A673 (cell line): ENCODE measurements around the gene QDPR. TPM values are rescaled to one million over a fixed set of nuclear protein-coding genes. Genes with fewer than 3 reads are reported as not detected.

ENCODE experiments used
- BruUV-seq: library from RNA; stranded (reverse); fragments of 400-500 nt; replicated peaks from 2 replicates; lab custom pipeline; 2021; lab: Mats Ljungman, UMichigan
- CTCF ChIA-PET: fragments of 300-600 bp; sonication (Branson Sonifier 250); formaldehyde crosslinking; loops from one replicate; lab custom pipeline; 2022; ENCODE audit warnings: antibody characterized with exemption; lab: Charles Lee
- POLR2A ChIA-PET: fragments of 300-600 bp; sonication (Branson Sonifier 250); formaldehyde crosslinking; loops from one replicate; lab custom pipeline; 2022; ENCODE audit warnings: antibody characterized with exemption; ENCODE audit not compliant: low non-redundant PET; lab: Charles Lee
- DNase-seq: peaks from one replicate; pipeline ENCODE4 v3.0.0-alpha.2; 2015; ENCODE audit warnings: low spot score
- H3K27ac ChIP-seq: fragments of 200-600 bp; sonication (generic); 2 replicates; pipeline ENCODE4 v1.5.1; 2016; ENCODE audit warnings: mixed run types, low read depth, mild to moderate bottlenecking, mixed read lengths, antibody characterized with exemption, low read length; ENCODE audit not compliant: poor library complexity, severe bottlenecking
- H3K27me3 ChIP-seq: fragments of 200-600 bp; sonication (generic); replicated peaks from 2 replicates; pipeline ENCODE4 v1.6.1; 2017; ENCODE audit warnings: mixed run types, low read depth, mild to moderate bottlenecking, mixed read lengths, antibody characterized with exemption, low read length; ENCODE audit not compliant: insufficient read depth, poor library complexity
- H3K36me3 ChIP-seq: fragments of 200-600 bp; sonication (generic); 2 replicates; pipeline ENCODE4 v1.6.1; 2016; ENCODE audit warnings: mixed run types, mild to moderate bottlenecking, mixed read lengths, antibody characterized with exemption, low read length; ENCODE audit not compliant: insufficient read depth, poor library complexity, severe bottlenecking
- H3K4me1 ChIP-seq: fragments of 200-600 bp; sonication (generic); 2 replicates; pipeline ENCODE4 v1.6.1; 2017; ENCODE audit warnings: mixed run types, mild to moderate bottlenecking, mixed read lengths, antibody characterized with exemption, low read length; ENCODE audit not compliant: insufficient read depth, poor library complexity, severe bottlenecking
- H3K4me3 ChIP-seq: fragments of 200-600 bp; sonication (generic); 2 replicates; pipeline ENCODE4 v1.5.1; 2016; ENCODE audit warnings: low read depth, mixed run types, mild to moderate bottlenecking, mixed read lengths, low read length; ENCODE audit not compliant: poor library complexity, severe bottlenecking
- H3K9me3 ChIP-seq: fragments of 200-600 bp; sonication (generic); 2 replicates; pipeline ENCODE4 v1.6.1; 2016; ENCODE audit warnings: mixed run types, low read depth, mild to moderate bottlenecking, mixed read lengths, antibody characterized with exemption, low read length; ENCODE audit not compliant: poor library complexity, severe bottlenecking
- CTCF ChIP-seq: fragments of 300-800, 200-600 bp; sonication (generic); conservative IDR thresholded peaks from 2 replicates; pipeline ENCODE4 v1.5.1; 2017; ENCODE audit warnings: low read depth, mild to moderate bottlenecking, antibody characterized with exemption, low read length, moderate library complexity, mixed read lengths
- EZH2 ChIP-seq: fragments of 200-600 bp; sonication (generic); IDR thresholded peaks from 2 replicates; pipeline ENCODE4 v1.6.1; 2017; ENCODE audit warnings: borderline replicate concordance, low read depth, mild to moderate bottlenecking, mixed read lengths, antibody characterized with exemption, low read length; ENCODE audit not compliant: poor library complexity, severe bottlenecking
- intact Hi-C: fragments of 100-400 bp; cut with micrococcal nuclease; formaldehyde crosslinking; loops from one replicate; pipeline ENCODE4 v1.10.0; 2022; ENCODE audit not compliant: unreplicated experiment
- total RNA-seq: library from RNA; stranded (reverse); gene quantifications from 2 replicates; pipeline ENCODE4 v1.2.3, GENCODE V29; 2021

The QDPR gene
- total RNA-seq, 1 experiment from 2014 or later, result 14.7 TPM

DNA sequence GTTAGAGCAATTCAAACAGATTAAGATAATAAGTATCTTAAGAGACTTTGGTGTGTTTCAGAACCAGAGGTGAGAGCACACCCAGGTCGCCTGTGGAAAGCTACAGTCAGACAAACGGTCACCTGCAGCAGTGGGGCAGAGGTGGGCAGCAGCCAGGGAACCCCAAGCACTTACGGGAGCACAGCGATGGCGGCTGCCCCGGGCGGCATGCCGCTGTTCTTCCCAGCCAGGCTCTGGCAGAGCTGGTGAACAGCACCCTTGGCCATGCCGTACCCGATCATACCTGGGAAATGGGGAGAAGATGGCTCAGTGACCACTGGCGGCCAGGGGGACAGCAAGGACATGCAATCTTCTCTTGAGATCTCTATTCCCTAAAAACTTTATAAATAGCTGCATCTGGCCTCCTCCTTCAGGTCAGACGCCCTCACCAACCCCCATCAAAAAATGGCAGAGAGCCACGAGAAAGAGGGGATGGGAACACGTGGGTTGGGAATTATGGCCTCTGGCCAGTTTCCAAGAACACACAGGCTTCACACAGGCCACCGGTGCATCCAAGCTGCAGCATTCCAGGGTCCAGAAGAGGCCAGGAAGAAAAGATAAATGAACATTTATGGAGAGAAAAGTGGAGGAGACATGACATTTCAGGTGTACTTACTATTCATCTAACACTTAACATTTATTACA is 19.7 kb downstream of the QDPR start:
- CTCF ChIA-PET, result no interaction called here

GRCh38 chr4:17491196-17491595 is 20.7 kb downstream of the QDPR start:
- BruUV-seq, result no TSS peak
- ChIA-PET CTCF (no interaction called here), POLR2A (no interaction called here)
- H3K4me3 ChIP-seq, result no peak overlapping the region
- intact Hi-C loops, result no loop called here
- no peaks in the 10 kb centered on the region for H3K9me3 ChIP-seq
- H3K4me1 ChIP-seq, result no peaks in the 10 kb centered on the region
- H3K27me3 ChIP-seq, result no peaks in the 10 kb centered on the region
- no peak for DNase-seq
- TF ChIP-seq CTCF (no peak), EZH2 (no peak)
- peaks cover 6% of the 10 kb centered on the region for H3K36me3 ChIP-seq
- H3K27ac ChIP-seq, result no peak overlapping the region

More for the DNA sequence above, 19.7 kb downstream of the QDPR start:
- TF ChIP-seq CTCF (no peak), EZH2 (no peak)
- DNase-seq, result no peak
- Histone ChIP-seq H3K4me3 (no peak overlapping the region), H3K4me1 (no peaks in the 10 kb centered on the region), H3K9me3 (no peaks in the 10 kb centered on the region), H3K27me3 (no peaks in the 10 kb centered on the region), H3K27ac (no peak overlapping the region), H3K36me3 (peaks cover 6% of the 10 kb centered on the region)
- no TSS peak for BruUV-seq
- intact Hi-C loops, result no loop called here
- POLR2A ChIA-PET, result no interaction called here

DNA sequence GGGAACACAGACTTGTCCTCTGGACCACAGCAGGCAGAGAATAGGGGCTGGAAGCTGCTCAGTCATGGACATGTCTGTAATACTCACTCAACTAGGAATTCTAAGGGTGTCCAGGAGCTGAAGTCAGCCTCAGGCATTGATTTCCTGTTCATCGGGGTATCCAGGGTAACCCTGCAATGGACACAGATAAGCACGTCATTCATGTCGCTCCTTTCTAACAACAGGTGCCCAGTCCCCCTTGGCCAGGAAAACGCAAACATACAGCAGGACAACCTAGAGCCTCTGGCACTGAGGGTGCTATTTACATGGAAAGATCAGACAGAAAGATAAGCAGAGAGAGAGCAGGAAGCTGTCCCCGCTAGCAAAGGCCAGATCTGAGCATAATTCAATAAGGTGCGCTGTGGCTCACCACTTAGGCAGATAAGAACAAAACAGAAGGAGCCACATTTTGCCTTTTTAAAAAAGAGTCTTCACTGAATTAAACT is 21.3 kb downstream of the QDPR start:
- Histone ChIP-seq H3K27me3 (no peaks in the 10 kb centered on the region), H3K36me3 (peaks cover 6% of the 10 kb centered on the region), H3K27ac (no peak overlapping the region), H3K9me3 (no peaks in the 10 kb centered on the region), H3K4me3 (no peak overlapping the region), H3K4me1 (no peaks in the 10 kb centered on the region)
- no TSS peak for BruUV-seq
- intact Hi-C loops, result no loop called here
- POLR2A ChIA-PET, result no interaction called here
- CTCF ChIA-PET, result no interaction called here
- no peak for DNase-seq
- TF ChIP-seq EZH2, result no peak

DNA sequence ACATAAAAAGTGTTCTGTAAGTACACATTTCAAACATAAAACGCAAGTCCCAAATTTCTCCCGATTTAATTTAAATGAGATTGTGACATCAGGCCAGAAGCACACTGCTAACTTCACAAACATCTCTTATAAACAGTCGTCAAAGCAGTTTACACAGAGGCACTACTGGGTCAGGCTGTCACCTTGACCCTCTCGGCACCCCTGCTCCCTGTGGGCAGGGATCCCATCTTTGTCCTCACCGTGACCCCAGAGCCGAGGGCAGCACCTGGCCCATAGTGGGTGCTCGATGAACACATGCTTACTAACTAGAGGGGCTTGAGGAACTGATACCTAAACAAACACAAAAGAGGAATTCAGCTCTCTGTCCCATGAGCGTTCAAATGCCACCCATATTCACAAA is 22.2 kb downstream of the QDPR start:
- no peaks in the 10 kb centered on the region for H3K9me3 ChIP-seq
- ChIA-PET POLR2A (interaction anchor here (0.5 kb wide), 1 partner anchor 1042 kb away, joined by 3 read pairs; no protein-coding TSS in a partner anchor), CTCF (no interaction called here)
- no TSS peak for BruUV-seq
- peaks cover 6% of the 10 kb centered on the region for H3K36me3 ChIP-seq
- DNase-seq, result no peak
- no peaks in the 10 kb centered on the region for H3K4me1 ChIP-seq
- H3K4me3 ChIP-seq, result no peak overlapping the region
- no peak for TF ChIP-seq CTCF
- no peak for TF ChIP-seq EZH2
- intact Hi-C loops, result no loop called here
- H3K27me3 ChIP-seq, result no peaks in the 10 kb centered on the region
- H3K27ac ChIP-seq, result no peak overlapping the region
